K562 (cell line): ENCODE measurements around the gene TOMM5. TPM values are rescaled to one million over a fixed set of nuclear protein-coding genes. Genes with fewer than 3 reads are reported as not detected.

ENCODE experiments used
- ATAC-seq: fragments of 200-7000 bp; cut with Tn5 transposase; 3 replicates; pipeline ENCODE4 v1.9.1; 2020; ENCODE audit warnings: moderate library complexity
- BruUV-seq: library from RNA; stranded (reverse); fragments of 400-500 nt; replicated peaks from 2 replicates; lab custom pipeline; 2021; lab: Mats Ljungman, UMichigan
- CTCF ChIA-PET: fragments of 300-600 bp; formaldehyde crosslinking; extraction: SDS; loops from one replicate; lab custom pipeline; 2021; ENCODE audit warnings: low intra/inter-chr PET ratio; lab: Yijun Ruan, JAX
- POLR2A ChIA-PET: fragments of 300-600, 350-650 bp; sonication (Branson Sonifier 250); formaldehyde crosslinking; extraction: SDS; loops from one replicate; lab custom pipeline; 2021; ENCODE audit warnings: antibody characterized with exemption, inconsistent platforms; lab: Yijun Ruan, JAX
- DNase-seq, 4 experiments: peaks; one replicate each; pipeline versions ENCODE4 v3.0.0 to v3.0.0-alpha.2; 2011 to 2018; ENCODE audit warnings: low spot score in 3 of 4, mixed read lengths in 3 of 4; ENCODE audit errors: extremely low read depth in 1 of 4
- FAIRE-seq: peaks from 2 replicates; lab custom pipeline; 2011; peaks lifted over from hg19 to GRCh38; lab: Jason Lieb, UNC
- H2AFZ ChIP-seq: 2 replicates; pipeline ENCODE4 v1.6.0; 2011; ENCODE audit warnings: low read depth, low read length, control low read depth, inconsistent platforms
- H3K27ac ChIP-seq: fragments of 200-600 bp; 3 replicates; pipeline ENCODE4 v1.8.0; 2011; ENCODE audit warnings: low read depth, mild to moderate bottlenecking, control low read depth, inconsistent platforms, low read length, moderate library complexity, mixed read lengths; ENCODE audit errors: extremely low read depth
- H3K27me3 ChIP-seq, 2 experiments: fragments of 300-600 bp in 1 of 2; 2 replicates in 1 of 2; 3 replicates in 1 of 2; pipeline versions ENCODE4 v1.6.0 to v1.8.0; 2011; ENCODE audit warnings: inconsistent platforms in 2 of 2, low read length in 2 of 2, mild to moderate bottlenecking in 1 of 2, mixed read lengths in 1 of 2, moderate library complexity in 1 of 2; ENCODE audit not compliant: control insufficient read depth in 2 of 2, insufficient read depth in 2 of 2
- H3K36me3 ChIP-seq: fragments of 300-600 bp; 3 replicates; pipeline ENCODE4 v1.8.0; 2011; ENCODE audit warnings: mild to moderate bottlenecking, low read length, inconsistent platforms; ENCODE audit not compliant: control insufficient read depth, insufficient read depth
- H3K4me1 ChIP-seq, 2 experiments: fragments of 200-600 bp in 1 of 2; replicated peaks in 1 of 2; 2 replicates in 1 of 2; 3 replicates in 1 of 2; pipeline versions ENCODE4 v1.5.1 to v1.8.0; 2011; ENCODE audit warnings: inconsistent platforms in 2 of 2, low read length in 2 of 2, mild to moderate bottlenecking in 1 of 2, mixed read lengths in 1 of 2, moderate library complexity in 1 of 2; ENCODE audit not compliant: control insufficient read depth in 2 of 2, insufficient read depth in 2 of 2
- H3K4me2 ChIP-seq: 2 replicates; pipeline ENCODE4 v1.6.1; 2011; ENCODE audit warnings: low read length, control low read depth, inconsistent platforms, mixed read lengths; ENCODE audit not compliant: insufficient read depth
- H3K4me3 ChIP-seq: fragments of 200-600 bp; sonication (generic), shearing (Covaris generic); 2 replicates; pipeline ENCODE4 v1.5.1; 2016; ENCODE audit warnings: control low read depth, inconsistent platforms
- H3K79me2 ChIP-seq: fragments of 200-600 bp; 3 replicates; pipeline ENCODE4 v1.8.0; 2011; ENCODE audit warnings: low read length, inconsistent platforms; ENCODE audit not compliant: control insufficient read depth, insufficient read depth
- H3K9ac ChIP-seq, 2 experiments: 2 replicates each; pipeline versions ENCODE4 v1.6.0 to v1.6.1; 2011; ENCODE audit warnings: low read depth in 2 of 2, low read length in 2 of 2, control low read depth in 1 of 2, inconsistent platforms in 1 of 2, mild to moderate bottlenecking in 1 of 2, mixed read lengths in 1 of 2; ENCODE audit not compliant: insufficient read depth in 1 of 2
- H3K9me1 ChIP-seq: one replicate; pipeline ENCODE4 v1.6.0; 2011; ENCODE audit warnings: inconsistent platforms, mild to moderate bottlenecking, low read length, moderate library complexity; ENCODE audit not compliant: control insufficient read depth, insufficient read depth
- H3K9me3 ChIP-seq: replicated peaks from 2 replicates; pipeline ENCODE4 v1.5.1; 2011; ENCODE audit warnings: low read depth, low read length, inconsistent platforms; ENCODE audit not compliant: control insufficient read depth, insufficient read depth
- H4K20me1 ChIP-seq: replicated peaks from 2 replicates; pipeline ENCODE4 v1.6.1; 2011; ENCODE audit warnings: low read length, inconsistent platforms, mixed read lengths; ENCODE audit not compliant: control insufficient read depth, insufficient read depth
- BACH1 ChIP-seq: fragments of 200-800 bp; sonication (Bioruptor generic); IDR thresholded peaks from 2 replicates; pipeline ENCODE4 v1.6.1; 2016; ENCODE audit warnings: missing genetic modification characterization, missing compliant biosample characterization
- CBFA2T3 ChIP-seq: fragments of 450-650 bp; IDR thresholded peaks from 2 replicates; pipeline ENCODE4 v1.6.1; 2017
- CHCHD3 ChIP-seq: fragments of 250-450 bp; sonication (Bioruptor Pico); IDR thresholded peaks from 2 replicates; pipeline ENCODE4 v2.1.2; 2022; ENCODE audit warnings: mild to moderate bottlenecking
- IFI16 ChIP-seq: fragments of 250-450 bp; sonication (Bioruptor Pico); IDR thresholded peaks from 2 replicates; pipeline ENCODE4 v2.1.2; 2022; ENCODE audit warnings: mild to moderate bottlenecking, inconsistent platforms
- KAT7 ChIP-seq: sonication (generic); formaldehyde crosslinking; IDR thresholded peaks from 2 replicates; pipeline ENCODE4 v1.8.0; 2022; ENCODE audit warnings: missing genetic modification reagents, mild to moderate bottlenecking, borderline replicate concordance
- KLF13 ChIP-seq: fragments of 450-650 bp; IDR thresholded peaks from 2 replicates; pipeline ENCODE4 v1.6.1; 2016; ENCODE audit warnings: missing genetic modification characterization, low read depth, mild to moderate bottlenecking, missing compliant biosample characterization, moderate library complexity, borderline replicate concordance
- NR3C1 ChIP-seq: sonication (generic); formaldehyde crosslinking; IDR thresholded peaks from 2 replicates; pipeline ENCODE4 v1.8.1; 2022; ENCODE audit warnings: missing genetic modification reagents
- PPARD ChIP-seq: fragments of 250-450 bp; sonication (Bioruptor Pico); IDR thresholded peaks from 2 replicates; pipeline ENCODE4 v1.8.0; 2022; ENCODE audit warnings: inconsistent platforms, mild to moderate bottlenecking, moderate library complexity
- ZNF121 ChIP-seq: sonication (generic); formaldehyde crosslinking; conservative IDR thresholded peaks from 2 replicates; pipeline ENCODE4 v1.8.0; 2022; ENCODE audit warnings: missing genetic modification reagents
- ZNF217 ChIP-seq: sonication (generic); formaldehyde crosslinking; IDR thresholded peaks from 2 replicates; pipeline ENCODE4 v1.8.0; 2022; ENCODE audit warnings: mild to moderate bottlenecking, missing genetic modification reagents
- ZNF24 ChIP-seq: fragments of 450-650 bp; IDR thresholded peaks from 2 replicates; pipeline ENCODE4 v1.6.1; 2016
- WGBS: fragments of 100-300 bp; shearing (Covaris generic); methylation state at CpG from one replicate; pipeline ENCODE4 v1.1.6; 2016; ENCODE audit warnings: low coverage, mixed read lengths; ENCODE audit not compliant: insufficient coverage; ENCODE audit errors: missing lambda C conversion rate; 5-methylcytosine and 5-hydroxymethylcytosine counted together
- in situ Hi-C: fragments of 300-500 bp; cut with MboI; formaldehyde crosslinking; loops from 4 replicates; pipeline ENCODE4 v1.15.0; 2018; ENCODE audit warnings: inconsistent platforms, mixed read lengths
- intact Hi-C: fragments of 100-400 bp; cut with micrococcal nuclease; formaldehyde crosslinking; loops from 2 replicates; pipeline ENCODE4 v1.14.2; 2022
- polyA plus RNA-seq, 8 experiments: library from polyadenylated mRNA; depleted of rRNA in 4 of 8; stranded (reverse) in 5 of 8; unstranded in 3 of 8; fragments of >200 nt; fragmentation: Nextera tagmentation in 2 of 8; fragmentation: Illumina TruSeq in 1 of 8; extraction: Ambion mirVana in 2 of 8; extraction: Trizol in 1 of 8; gene quantifications; 2 replicates each; pipeline versions ENCODE4 v1.2.1 to v1.2.3, GENCODE V29; 2011 to 2014; ENCODE audit warnings: inconsistent platforms in 1 of 8, missing spikeins in 1 of 8
- total RNA-seq, 7 experiments: library from RNA; depleted of rRNA in 6 of 7; stranded (reverse); fragments of >200 nt in 6 of 7; fragmentation: Illumina TruSeq in 2 of 7; extraction: Trizol in 2 of 7; gene quantifications; 2 replicates each; pipeline versions ENCODE4 v1.2.1 to v1.2.3, GENCODE V29; 2011 to 2021; ENCODE audit warnings: low replicate concordance in 1 of 7
- TF ChIP-seq, protein P1 (sequence below): fragments of 250-450 bp; sonication (Bioruptor Pico); IDR thresholded peaks from 2 replicates; pipeline ENCODE4 v1.5.0; 2020; ENCODE audit warnings: mild to moderate bottlenecking, borderline replicate concordance
- TF ChIP-seq, protein P2 (sequence below): fragments of 250-450 bp; sonication (Bioruptor Pico); IDR thresholded peaks from 2 replicates; pipeline ENCODE4 v1.4.0; 2020

Gene TOMM5
- total and polyA plus RNA-seq, 9 of the 15 experiments (the other 6 are each of a cell fraction or from before 2014, with no cell fraction given), result 262 to 1,742 (median 496) TPM

DNA sequence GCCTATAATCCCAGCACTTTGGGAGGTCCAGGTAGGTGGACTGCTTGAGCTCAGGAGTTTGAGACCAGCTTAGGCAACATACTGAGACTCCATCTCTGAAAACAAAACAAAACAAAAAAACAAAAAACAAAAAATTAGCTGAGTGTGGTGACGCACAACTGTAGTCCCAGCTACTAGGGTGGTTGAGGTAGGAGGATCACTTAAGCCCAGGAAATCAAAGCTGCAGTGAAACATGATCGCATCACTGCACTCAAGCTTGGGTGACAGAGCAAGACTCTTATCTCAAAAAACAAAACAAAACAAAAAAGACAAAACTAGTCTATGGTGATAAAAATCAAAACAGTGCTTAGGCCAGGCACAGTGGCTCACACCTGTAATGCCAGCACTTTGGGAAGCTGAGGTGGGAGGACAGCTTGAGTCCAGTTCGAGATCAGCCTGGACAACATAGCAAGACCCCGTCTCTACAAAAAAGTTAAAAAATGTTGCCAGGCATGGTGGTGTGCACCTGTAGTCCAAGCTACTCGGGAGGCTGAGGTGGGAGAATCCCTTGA lies 45.0 kb downstream of the TOMM5 start:
- in situ Hi-C loops, result no loop called here
- H3K4me3 ChIP-seq, result no peak overlapping the region
- TF ChIP-seq KLF13 (tag), result no peak
- peak; percentile 19; the same call in 1 of the 2 replicates for TF ChIP-seq CBFA2T3
- TF ChIP-seq ZNF121 (CRISPR knock-in tag), result peak; percentile 90
- TF ChIP-seq, all 486 proteins: peak for 2
- ATAC-seq, result no peak
- no peaks in the 10 kb centered on the region for H3K9me1 ChIP-seq
- no peak for DNase-seq
- H2AFZ ChIP-seq, result no peak overlapping the region
- H3K27me3 ChIP-seq, result no peaks in the 10 kb centered on the region
- peak; percentile 11 for FAIRE-seq
- H4K20me1 ChIP-seq, result peaks cover 3% of the 10 kb centered on the region; the same call in 1 of the 2 replicates
- 45% methylated on average over 5 of the region's 5 CpGs for WGBS
- H3K27ac ChIP-seq, result no peak overlapping the region
- H3K9ac ChIP-seq, result no peak overlapping the region
- ChIA-PET CTCF (no interaction called here), POLR2A (interaction anchor here (1.1 to 1.3 kb wide), 2 partner anchors 10 to 22 kb away, joined by 4 read pairs; no protein-coding TSS in a partner anchor)
- H3K9me3 ChIP-seq, result no peaks in the 10 kb centered on the region
- no peaks in the 10 kb centered on the region for H3K4me1 ChIP-seq
- BruUV-seq, result no TSS peak
- intact Hi-C loops, result no loop called here
- H3K4me2 ChIP-seq, result no peak overlapping the region
- H3K36me3 ChIP-seq, result no peaks in the 10 kb centered on the region
- H3K79me2 ChIP-seq, result no peaks in the 10 kb centered on the region

GRCh38 chr9:37543468-37543867 lies 48.9 kb downstream of the TOMM5 start:
- H3K27ac ChIP-seq, result no peak overlapping the region
- no peaks in the 10 kb centered on the region for H3K9me1 ChIP-seq
- DNase-seq (no peak), ATAC-seq (no peak), FAIRE-seq (no peak)
- H3K79me2 ChIP-seq, result no peaks in the 10 kb centered on the region
- ChIA-PET POLR2A (interaction anchor here (0.7 kb wide), 1 partner anchor 8 kb away, joined by 5 read pairs; no protein-coding TSS in a partner anchor), CTCF (no interaction called here)
- peaks cover 16% of the 10 kb centered on the region; the same call in 2 of the 3 replicates for H3K36me3 ChIP-seq
- in situ Hi-C loops (no loop called here), intact Hi-C loops (no loop called here)
- H3K9me3 ChIP-seq, result no peaks in the 10 kb centered on the region
- no peak overlapping the region for H2AFZ ChIP-seq
- H3K27me3 ChIP-seq, result no peaks in the 10 kb centered on the region
- no peaks in the 10 kb centered on the region for H4K20me1 ChIP-seq
- no peak overlapping the region for H3K4me2 ChIP-seq
- no TSS peak for BruUV-seq
- 92% methylated on average over 1 of the region's 1 CpG for WGBS
- H3K4me3 ChIP-seq, result no peak overlapping the region
- no peaks in the 10 kb centered on the region for H3K4me1 ChIP-seq
- H3K9ac ChIP-seq, result no peak overlapping the region
- TF ChIP-seq KAT7 (CRISPR knock-in tag) (no peak), CHCHD3 (no peak), ZNF217 (no peak), PPARD (no peak), ZNF24 (no peak), IFI16 (CRISPR knock-in tag) (no peak), BACH1 (no peak), NR3C1 (CRISPR knock-in tag) (no peak)
- TF ChIP-seq, protein P1, sequence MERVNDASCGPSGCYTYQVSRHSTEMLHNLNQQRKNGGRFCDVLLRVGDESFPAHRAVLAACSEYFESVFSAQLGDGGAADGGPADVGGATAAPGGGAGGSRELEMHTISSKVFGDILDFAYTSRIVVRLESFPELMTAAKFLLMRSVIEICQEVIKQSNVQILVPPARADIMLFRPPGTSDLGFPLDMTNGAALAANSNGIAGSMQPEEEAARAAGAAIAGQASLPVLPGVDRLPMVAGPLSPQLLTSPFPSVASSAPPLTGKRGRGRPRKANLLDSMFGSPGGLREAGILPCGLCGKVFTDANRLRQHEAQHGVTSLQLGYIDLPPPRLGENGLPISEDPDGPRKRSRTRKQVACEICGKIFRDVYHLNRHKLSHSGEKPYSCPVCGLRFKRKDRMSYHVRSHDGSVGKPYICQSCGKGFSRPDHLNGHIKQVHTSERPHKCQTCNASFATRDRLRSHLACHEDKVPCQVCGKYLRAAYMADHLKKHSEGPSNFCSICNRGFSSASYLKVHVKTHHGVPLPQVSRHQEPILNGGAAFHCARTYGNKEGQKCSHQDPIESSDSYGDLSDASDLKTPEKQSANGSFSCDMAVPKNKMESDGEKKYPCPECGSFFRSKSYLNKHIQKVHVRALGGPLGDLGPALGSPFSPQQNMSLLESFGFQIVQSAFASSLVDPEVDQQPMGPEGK, result no peak
- TF ChIP-seq, protein P2, sequence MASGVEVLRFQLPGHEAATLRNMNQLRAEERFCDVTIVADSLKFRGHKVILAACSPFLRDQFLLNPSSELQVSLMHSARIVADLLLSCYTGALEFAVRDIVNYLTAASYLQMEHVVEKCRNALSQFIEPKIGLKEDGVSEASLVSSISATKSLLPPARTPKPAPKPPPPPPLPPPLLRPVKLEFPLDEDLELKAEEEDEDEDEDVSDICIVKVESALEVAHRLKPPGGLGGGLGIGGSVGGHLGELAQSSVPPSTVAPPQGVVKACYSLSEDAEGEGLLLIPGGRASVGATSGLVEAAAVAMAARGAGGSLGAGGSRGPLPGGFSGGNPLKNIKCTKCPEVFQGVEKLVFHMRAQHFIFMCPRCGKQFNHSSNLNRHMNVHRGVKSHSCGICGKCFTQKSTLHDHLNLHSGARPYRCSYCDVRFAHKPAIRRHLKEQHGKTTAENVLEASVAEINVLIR (CRISPR knock-in tag), result no peak
